Stimulated activated naive CD4-positive, alpha-beta T cell treated with Interleukin-2 at 50 U/mL for 16 hours (primary cell): ENCODE measurements around the gene TMEM238.
"Not testable (repeated sequence)": the region's sequence is repeated elsewhere in the genome, so short reads cannot be mapped to it uniquely, and the experiment has no call there.

Experiments used
- DNase-seq: peaks from one replicate; lab custom pipeline; 2025; lab: John Stamatoyannopoulos, UW

The TMEM238 gene

GRCh38 chr19:55384131-55384919 is at the start of gene TMEM238:
Gene TMEM238 (minus strand): TSS chr19:55384292. CDS start chr19:55384259, 33 bp downstream.
- DNase-seq: peak; percentile 37

DNA sequence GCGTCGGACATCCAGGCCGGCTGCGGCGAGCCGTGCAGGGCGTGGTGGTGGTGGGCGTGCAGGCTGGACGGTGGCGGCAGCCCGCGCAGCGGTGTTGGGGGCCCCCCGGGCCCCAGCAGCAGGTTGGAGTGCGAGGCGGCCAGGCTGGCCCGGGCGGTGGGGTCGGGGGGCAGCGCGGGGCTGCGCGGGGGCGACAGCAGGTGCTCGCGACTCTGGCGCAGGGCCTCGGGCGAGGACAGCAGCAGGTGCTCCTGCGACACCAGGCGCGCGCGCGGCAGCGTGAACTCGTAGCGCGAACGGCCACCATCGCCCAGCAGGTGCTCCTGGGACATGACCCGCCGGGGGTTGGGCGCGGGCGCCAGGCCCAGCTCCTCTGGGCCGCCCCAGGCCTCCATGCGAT is 49.2 kb upstream of the TMEM238 start:
- no peak for DNase-seq

DNA sequence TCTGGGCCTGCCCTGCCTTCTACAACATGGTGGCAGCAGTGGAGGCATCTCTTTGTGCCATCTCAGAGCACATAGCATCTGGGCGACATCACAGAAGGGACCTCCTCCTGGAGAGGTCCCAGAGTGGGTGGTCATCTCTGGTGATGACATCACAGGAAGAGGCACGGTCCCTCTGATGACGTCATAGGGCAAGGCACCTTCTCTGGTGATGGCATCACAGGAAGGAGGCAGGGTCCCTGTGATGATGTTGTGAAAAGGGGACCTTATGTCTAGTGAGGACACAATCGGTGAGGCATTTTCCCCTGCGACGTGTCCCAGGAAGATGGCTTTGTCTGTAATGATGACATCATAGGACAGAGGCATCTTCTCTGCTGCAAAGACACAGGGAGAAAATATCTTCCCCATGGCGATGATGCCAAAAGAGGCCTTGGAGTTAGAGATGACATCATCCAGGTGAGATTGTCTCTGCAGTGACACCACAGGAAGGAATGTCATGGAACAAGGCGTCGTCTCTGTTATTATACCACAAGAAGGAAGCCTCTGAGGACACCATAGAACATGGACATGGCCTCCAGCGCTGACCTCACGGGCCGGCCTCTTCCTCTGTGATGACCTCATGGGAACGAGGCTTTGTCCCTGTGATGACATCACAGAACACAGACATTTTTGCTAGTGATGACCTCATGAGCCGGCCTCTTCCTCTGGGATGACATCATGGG is 48.3 kb upstream of the TMEM238 start:
- DNase-seq: no peak

DNA sequence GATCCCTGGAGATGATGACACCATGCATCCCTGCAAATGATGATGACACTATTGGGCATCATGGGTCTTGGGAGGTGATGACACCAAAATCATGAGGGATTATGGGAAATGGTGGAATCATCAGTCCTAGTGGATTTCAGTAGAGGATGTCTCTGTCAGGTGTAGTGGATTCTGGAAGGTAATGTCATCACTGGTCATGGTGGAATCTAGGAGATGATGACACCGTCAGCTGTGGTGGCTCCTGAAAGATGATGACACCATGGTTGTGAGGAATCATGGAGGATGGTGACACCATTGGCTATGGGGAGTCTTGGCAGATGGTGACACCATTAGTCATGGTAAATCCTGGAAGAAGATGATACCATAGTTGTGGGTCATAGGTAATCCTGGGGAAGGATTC is 47.1 kb upstream of the TMEM238 start:
- no peak for DNase-seq

GRCh38 chr19:55426042-55426441 is 42.0 kb upstream of the TMEM238 start:
- no peak for DNase-seq

GRCh38 chr19:55424518-55424917 is 40.4 kb upstream of the TMEM238 start:
- no peak for DNase-seq

GRCh38 chr19:55423225-55424005 is 39.3 kb upstream of the TMEM238 start:
- no peak for DNase-seq

DNA sequence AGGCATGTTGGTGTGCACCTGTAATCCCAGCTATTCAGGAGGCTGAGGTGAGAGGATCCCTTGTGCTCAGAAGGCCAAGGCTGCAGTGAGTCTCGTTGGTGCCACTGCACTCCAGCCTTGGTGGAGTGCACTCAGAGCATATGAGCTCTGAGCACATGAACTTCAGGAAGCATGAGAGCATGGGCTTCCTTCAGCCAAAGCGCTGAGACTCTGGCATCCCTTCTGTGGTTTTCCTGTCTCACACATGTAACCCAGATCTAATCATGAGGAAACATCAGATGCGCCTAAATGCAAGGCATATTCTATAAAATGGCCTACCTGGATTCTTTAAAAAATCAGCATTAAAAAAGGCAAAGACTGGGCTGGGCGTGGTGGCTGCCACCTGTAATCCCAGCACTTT is 37.2 kb upstream of the TMEM238 start:
- not testable (repeated sequence) for DNase-seq

GRCh38 chr19:55419624-55420236 is 35.6 kb upstream of the TMEM238 start:
- DNase-seq: no peak

- no peak for DNase-seq
These were observed 35.0 kb upstream of the TMEM238 start for GRCh38 chr19:55419103-55419502.

- peak; percentile 17 for DNase-seq
These were observed 34.1 kb upstream of the TMEM238 start for GRCh38 chr19:55418185-55418584.

DNA sequence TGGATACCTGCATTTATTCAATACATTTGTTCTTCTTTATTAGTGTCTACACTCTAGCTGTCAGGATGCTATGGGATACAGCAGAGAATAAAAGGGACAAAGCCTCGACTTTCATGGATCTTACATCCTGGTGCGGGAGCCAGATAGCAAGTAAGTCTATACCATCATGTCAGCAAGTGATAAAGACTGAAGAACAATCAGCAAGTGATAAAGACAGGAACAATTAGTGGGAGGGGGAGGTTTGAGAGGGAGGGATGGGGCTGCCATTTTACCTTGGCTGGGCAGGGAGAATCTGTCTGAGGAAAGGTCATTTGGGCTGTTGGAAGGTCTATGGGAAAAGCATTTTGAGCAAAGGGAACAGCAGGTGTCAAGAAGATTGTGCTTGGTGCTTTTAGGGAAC is 26.1 kb upstream of the TMEM238 start:
- no peak for DNase-seq

- not testable (repeated sequence) for DNase-seq
These were observed 25.1 kb upstream of the TMEM238 start for GRCh38 chr19:55409179-55409578.

- DNase-seq: no peak
These were observed 24.4 kb upstream of the TMEM238 start for GRCh38 chr19:55408533-55408872.

- DNase-seq: peak; percentile 98
These were observed 23.9 kb upstream of the TMEM238 start for GRCh38 chr19:55407800-55408532.

DNA sequence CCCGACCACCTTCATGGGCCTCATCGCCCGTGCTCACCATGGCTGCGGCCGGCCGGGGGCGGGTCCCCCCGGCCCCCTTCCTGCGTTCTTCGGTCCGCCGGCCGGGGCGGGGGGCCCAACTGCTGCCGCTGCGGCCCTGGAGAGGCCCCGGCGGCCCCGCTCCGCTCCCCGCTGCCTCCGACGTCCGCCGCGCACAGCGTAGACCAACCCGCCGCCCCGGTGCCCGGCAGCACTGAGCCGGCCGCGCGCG is 23.4 kb upstream of the TMEM238 start, which contains the start of gene UBE2S:
UBE2S (minus strand) TSS at position 239 of the 250 bp plus-strand sequence; CDS start at position 40, 199 bp downstream.
- DNase-seq: not testable (repeated sequence)

DNA sequence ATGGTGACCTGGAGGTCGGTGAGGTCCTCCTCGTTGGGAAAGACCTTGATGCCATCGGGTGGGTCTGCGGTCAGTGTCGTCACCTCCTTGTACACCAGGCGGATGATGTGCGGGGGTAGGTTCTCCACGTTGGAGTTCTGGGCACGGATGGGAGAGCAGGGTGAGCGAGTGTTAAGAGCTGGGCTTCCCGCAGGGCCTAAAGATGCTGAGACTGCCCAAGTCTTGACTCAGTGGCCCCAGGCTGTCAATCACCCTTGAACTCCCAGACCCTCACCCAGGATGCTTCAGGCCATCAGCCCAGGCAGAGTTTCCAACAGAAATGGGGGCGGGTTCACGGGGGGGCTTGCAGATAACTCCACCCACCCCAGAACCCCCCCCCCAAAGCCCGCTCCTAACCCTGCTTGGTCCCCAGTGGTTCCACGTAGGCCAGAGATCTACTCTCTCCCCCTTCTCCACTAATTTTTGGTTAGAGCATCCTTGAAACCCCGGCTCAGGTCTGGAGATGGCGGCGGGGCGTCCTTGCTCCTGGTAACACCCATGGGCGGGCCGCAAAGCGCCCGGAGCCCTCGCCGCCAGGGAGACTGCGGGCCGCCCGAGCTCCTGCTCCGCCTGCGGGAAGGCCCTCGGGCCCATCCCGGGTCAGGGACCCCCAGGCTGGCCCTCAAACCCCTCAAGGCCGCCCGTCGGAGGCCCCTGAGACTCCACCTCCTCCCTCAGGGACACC is 22.9 kb upstream of the TMEM238 start:
- peak; percentile 30 for DNase-seq

DNA sequence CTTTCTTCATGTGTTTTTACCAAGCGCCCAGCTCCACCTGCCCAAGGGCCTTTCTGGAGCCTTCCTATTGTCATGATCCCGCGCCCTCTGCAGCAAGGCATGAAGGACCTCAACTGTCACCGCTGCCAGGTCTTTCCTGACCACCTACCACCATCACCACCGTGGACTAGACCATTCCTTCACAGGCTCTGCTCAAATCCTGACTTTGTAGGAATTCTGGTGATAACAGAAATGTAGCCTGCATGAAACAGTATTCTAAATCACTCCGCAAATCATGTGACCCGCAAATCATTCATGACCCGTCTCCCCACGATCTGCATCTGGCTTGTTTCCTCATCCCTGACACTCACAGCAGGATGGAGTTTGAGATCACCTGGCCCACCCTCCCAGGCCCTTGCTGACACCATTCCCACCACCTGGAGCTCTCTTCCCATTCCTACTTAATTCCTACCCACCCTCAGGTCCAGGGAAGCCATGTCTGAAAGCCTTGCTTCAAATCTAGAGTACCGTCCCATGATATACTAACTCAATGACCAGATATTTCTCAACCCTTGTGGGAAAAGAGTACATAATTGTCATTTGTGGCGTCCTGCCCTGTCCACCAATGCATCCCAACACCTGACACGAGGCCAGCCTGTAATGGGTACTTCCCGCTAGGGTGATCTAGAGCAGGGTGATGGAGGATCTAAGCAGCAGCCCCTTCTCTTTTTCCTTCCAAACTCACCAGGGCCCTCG is 22.2 kb upstream of the TMEM238 start:
- no peak for DNase-seq

- no peak for DNase-seq
These were observed 21.5 kb upstream of the TMEM238 start for GRCh38 chr19:55405638-55406037.

DNA sequence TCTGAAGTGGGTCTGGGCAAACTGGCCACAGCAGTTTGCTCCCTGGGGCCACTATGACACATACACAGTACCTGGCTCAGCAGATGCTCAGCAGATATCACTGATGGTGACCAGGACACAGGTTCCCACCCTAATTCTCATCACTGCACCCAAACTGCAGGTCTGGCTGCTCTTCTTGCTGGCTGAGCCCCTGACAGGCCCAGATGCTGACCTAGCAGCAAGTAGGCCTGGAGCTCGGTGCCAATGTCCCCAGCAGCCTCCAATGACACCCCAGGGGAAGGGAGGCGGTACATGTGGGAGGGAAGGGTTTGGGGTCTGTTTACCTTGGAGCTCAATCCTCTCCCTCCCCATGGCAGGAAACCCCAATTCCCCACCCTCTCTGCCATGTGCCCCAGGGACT is 18.4 kb upstream of the TMEM238 start:
- DNase-seq: no peak
